ENCODE results near the gene KCNS1. TPM values are rescaled to one million over a fixed set of nuclear protein-coding genes. Genes with fewer than 3 reads are reported as not detected.
A peak's percentile ranks its signal among the peaks of the same experiment; 100 is the strongest.

The KCNS1 gene
- total RNA-seq, 1 donor from 2014 or later, result not detected

DNA sequence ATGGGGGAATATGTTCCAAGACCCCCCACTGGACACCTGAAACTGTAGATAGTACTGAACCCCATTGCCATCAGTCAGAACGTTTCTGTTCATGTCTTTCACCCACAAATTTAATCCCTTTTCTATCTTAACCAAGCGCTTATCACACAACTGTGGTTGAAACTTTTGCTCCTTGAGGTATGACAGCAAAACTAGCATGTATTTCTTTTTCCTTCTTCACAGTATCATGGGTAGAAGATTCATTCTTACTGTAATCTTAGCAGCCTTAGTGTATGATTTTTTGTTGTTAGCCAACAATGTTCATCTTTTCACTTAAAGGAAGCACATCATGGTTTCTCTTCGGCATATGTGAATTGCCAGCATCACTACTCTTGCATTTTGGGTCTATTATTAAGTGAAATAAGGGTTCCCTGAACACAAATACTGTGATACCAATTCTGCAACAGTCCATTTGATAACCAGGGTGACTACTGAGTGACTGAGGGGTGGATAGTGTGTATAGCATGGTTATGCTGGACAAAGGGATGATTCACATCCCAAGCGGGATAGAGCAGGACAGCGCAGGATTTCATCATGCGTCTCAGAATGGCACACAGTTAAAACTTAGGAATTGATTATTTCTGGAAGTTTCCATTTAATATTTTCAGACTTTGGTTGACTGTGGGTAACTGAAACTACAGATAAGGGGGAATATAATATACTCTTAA, 41.8 kb downstream of the KCNS1 start:
- peaks cover 4% of the 10 kb centered on the region for H3K9me3 Mint-ChIP-seq (ENCODE audit: unreplicated experiment)
- TF ChIP-seq, protein P1, sequence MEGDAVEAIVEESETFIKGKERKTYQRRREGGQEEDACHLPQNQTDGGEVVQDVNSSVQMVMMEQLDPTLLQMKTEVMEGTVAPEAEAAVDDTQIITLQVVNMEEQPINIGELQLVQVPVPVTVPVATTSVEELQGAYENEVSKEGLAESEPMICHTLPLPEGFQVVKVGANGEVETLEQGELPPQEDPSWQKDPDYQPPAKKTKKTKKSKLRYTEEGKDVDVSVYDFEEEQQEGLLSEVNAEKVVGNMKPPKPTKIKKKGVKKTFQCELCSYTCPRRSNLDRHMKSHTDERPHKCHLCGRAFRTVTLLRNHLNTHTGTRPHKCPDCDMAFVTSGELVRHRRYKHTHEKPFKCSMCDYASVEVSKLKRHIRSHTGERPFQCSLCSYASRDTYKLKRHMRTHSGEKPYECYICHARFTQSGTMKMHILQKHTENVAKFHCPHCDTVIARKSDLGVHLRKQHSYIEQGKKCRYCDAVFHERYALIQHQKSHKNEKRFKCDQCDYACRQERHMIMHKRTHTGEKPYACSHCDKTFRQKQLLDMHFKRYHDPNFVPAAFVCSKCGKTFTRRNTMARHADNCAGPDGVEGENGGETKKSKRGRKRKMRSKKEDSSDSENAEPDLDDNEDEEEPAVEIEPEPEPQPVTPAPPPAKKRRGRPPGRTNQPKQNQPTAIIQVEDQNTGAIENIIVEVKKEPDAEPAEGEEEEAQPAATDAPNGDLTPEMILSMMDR (IDR thresholded peaks at IDR 0.05; ENCODE audit: partially characterized antibody, unreplicated experiment), result no peak
- H3K36me3 Mint-ChIP-seq (ENCODE audit: unreplicated experiment), result no peaks in the 10 kb centered on the region
- no peak for DNase-seq
- H3K4me3 Mint-ChIP-seq (ENCODE audit: unreplicated experiment), result peak overlapping the region; percentile 22
- H3K4me1 Mint-ChIP-seq (ENCODE audit: low read depth, unreplicated experiment), result peaks cover 18% of the 10 kb centered on the region
- peak overlapping the region; percentile 44 for H3K27ac Mint-ChIP-seq (ENCODE audit: unreplicated experiment)
- peaks cover 2% of the 10 kb centered on the region for H3K27me3 Mint-ChIP-seq (ENCODE audit: unreplicated experiment)

DNA sequence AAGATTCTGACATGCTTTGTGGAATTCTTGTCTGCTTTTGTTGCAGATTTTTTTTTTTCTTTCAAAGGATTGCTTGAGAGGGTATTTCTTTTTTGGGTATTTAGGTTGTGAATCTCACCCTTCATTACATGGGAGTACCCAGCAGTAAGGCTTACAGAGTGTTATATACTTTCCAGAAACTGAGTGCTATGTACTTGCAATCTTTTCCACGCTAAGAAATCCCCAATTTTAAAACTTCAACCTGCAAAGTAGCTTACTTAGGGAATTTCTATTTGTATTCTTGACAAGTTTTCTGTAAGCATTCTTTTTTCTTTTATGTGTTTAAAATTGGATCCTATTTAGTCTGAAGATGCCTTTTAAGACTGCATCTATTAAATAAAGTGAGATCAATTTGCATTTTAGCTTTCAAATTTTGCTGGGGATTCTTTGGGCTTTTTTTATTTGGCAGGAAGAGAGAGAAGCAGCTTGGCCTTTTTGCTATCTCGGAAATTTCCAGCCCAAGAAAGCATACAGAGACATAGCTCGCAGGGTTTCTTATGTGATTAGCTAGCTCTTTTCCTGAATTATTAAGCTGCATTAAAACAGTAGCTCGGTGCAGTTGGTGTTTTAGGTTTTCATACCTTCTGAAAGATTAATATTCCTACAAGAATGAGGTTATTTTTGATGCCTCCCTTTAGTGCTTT, 42.6 kb downstream of the KCNS1 start:
- Mint-ChIP-seq H3K27me3 (ENCODE audit: unreplicated experiment) (peaks cover 2% of the 10 kb centered on the region), H3K4me3 (ENCODE audit: unreplicated experiment) (no peak overlapping the region), H3K9me3 (ENCODE audit: unreplicated experiment) (peaks cover 2% of the 10 kb centered on the region), H3K4me1 (ENCODE audit: low read depth, unreplicated experiment) (peaks cover 18% of the 10 kb centered on the region), H3K36me3 (ENCODE audit: unreplicated experiment) (no peaks in the 10 kb centered on the region), H3K27ac (ENCODE audit: unreplicated experiment) (no peak overlapping the region)
- DNase-seq, result no peak
- TF ChIP-seq, protein P1 (IDR thresholded peaks at IDR 0.05; ENCODE audit: partially characterized antibody, unreplicated experiment), result no peak

DNA sequence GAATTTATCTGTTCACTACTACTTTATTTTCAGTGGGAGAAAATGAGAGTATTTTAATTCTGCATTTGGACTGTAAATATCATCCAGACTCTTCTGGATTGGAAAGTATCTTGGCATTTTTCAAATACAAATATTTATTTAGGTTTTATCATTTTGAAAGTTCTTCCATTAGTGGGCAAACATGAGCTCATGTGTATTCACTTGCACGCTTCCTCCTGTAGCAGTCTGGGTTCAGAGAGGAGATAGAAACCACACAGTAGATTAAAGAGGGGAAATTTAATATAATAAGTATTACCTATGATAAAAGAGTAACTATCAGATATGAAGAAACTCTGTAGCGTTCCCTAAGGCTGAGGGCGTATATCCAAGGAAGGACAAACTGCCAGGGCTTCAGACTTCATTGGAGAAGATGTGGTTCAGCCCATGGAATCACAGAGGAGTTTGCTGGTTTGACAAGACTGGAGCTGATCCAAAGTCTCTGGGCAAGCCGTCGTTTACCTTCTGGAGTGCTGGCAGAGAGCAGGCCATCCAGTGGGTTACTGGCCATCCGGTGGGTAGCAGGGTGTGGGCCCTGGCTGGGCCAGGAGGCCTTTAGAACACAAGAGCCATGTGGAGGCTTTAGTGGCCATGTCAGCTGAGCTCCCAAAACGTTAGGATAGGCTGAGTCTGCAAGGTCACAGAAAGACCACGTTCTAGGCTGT, 44.3 kb downstream of the KCNS1 start:
- Mint-ChIP-seq H3K27ac (ENCODE audit: unreplicated experiment) (no peak overlapping the region), H3K4me3 (ENCODE audit: unreplicated experiment) (no peak overlapping the region), H3K27me3 (ENCODE audit: unreplicated experiment) (peaks cover 2% of the 10 kb centered on the region), H3K4me1 (ENCODE audit: low read depth, unreplicated experiment) (peaks cover 18% of the 10 kb centered on the region), H3K9me3 (ENCODE audit: unreplicated experiment) (peaks cover 2% of the 10 kb centered on the region), H3K36me3 (ENCODE audit: unreplicated experiment) (no peaks in the 10 kb centered on the region)
- DNase-seq, result no peak
- TF ChIP-seq, protein P1 (IDR thresholded peaks at IDR 0.05; ENCODE audit: partially characterized antibody, unreplicated experiment), result no peak

DNA sequence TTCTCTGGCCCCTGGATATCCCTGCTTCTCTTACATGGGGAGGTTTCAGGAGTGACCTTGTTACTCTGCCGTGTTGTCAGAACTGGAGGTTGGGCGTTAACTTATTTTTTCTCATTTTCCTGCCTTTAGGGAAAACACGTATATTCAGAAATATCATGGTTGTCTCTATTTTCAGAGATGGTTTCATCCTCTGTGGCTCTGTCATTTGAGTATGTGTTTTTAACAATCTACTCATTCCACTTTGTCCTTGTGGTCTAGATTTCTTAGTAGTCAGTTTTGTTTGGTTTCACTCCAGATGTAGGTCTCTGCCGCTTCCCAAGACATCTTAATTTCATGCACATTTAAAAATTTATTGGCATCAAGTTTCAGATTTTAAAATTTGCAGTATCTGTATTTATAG, 45.9 kb downstream of the KCNS1 start:
- TF ChIP-seq, protein P1 (IDR thresholded peaks at IDR 0.05; ENCODE audit: partially characterized antibody, unreplicated experiment), result no peak
- Mint-ChIP-seq H3K27me3 (ENCODE audit: unreplicated experiment) (no peaks in the 10 kb centered on the region), H3K9me3 (ENCODE audit: unreplicated experiment) (no peaks in the 10 kb centered on the region), H3K4me1 (ENCODE audit: low read depth, unreplicated experiment) (peaks cover 11% of the 10 kb centered on the region), H3K27ac (ENCODE audit: unreplicated experiment) (no peak overlapping the region), H3K4me3 (ENCODE audit: unreplicated experiment) (no peak overlapping the region), H3K36me3 (ENCODE audit: unreplicated experiment) (no peaks in the 10 kb centered on the region)
- no peak for DNase-seq
